Stimulated activated CD8-positive, alpha-beta memory T cell treated with anti-CD3 and anti-CD28 coated beads, Interleukin-4, amount 100 ng/mL, for 24 hours (primary cell): ENCODE results near the gene WBP2.
"Not testable (repeated sequence)": the region's sequence is repeated elsewhere in the genome, so short reads cannot be mapped to it uniquely, and the experiment has no call there.

Experiments used
- DNase-seq: peaks from one replicate; pipeline ENCODE4 v3.0.0-alpha.2; 2020; ENCODE audit warnings: low read depth

Gene WBP2

DNA sequence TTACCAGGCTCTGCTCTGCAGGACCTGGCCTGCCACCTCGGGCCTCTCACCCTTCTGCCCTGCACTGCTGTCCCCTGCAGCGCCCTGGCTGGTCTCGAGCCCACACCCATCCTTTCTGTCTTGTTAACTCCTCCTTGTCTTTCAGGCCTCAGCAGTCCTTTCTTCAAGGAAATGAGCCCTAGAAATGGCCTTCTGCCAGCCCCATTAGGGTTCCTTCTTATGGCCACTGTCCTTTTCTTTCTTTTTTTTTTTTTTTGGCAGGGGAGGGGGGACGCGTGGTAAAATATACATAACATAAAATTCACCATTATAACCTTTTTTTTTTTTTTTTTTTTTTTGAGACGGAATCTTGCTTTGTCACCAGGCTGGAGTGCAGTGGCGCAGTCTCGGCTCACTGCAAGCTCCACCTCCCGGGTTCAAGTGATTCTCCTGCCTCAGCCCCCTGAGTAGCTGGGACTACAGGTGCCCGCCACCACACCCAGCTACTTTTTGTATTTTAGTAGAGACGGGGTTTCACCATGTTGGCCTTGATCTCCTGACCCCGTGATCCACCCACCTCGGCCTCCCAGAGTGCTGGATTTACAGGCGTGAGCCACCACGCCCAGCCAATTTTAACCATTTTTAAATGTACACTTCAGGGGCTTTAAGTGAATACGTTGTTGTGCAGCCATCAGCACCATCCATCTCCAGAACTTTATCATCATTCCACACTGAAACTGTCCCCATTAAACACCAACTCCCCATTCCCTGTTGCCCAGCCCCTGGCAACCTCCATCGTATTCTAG, 10.5 kb upstream of the WBP2 start:
- not testable (repeated sequence) for DNase-seq

DNA sequence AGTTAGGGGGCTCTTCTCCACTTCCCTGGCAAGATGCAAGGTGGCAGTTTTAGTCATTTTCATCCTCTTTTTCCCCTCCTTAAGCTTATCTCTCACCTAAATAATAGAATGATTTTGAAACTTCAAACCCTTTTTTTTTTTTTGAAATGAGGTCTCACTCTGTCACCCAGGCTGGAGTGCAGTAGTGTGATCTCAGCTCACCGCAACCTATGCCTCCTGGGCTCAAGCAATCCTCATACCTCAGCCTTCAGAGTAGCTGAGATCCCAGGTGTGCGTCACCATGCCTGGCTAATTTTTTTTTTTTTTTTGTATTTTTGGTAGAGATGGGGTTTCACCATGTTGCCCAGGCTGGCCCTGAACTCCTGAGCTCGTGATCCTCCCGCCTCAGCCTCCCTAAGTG, 9.8 kb upstream of the WBP2 start:
- DNase-seq, result not testable (repeated sequence)

DNA sequence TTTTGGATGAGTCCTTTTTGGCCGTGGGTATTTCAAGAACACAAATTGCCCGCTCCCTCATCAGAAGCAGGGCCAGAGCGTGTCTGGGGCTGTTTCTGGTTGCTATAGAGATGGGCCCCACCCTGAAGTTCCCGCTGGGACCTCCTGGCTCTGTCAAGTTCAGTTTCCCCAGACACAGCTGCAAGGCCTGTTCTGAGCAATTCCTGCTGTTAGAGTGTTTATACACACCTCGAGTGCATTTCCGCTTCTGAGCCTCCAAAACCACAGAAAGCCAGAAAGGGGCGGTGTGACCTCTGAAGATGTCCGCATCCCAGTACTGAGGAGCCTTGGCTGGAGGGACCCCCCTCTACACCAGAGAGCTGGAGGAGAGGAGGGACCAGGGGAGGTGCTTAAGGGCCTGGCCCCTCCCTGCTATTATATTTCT, 9.3 kb upstream of the WBP2 start:
- DNase-seq, result no peak

DNA sequence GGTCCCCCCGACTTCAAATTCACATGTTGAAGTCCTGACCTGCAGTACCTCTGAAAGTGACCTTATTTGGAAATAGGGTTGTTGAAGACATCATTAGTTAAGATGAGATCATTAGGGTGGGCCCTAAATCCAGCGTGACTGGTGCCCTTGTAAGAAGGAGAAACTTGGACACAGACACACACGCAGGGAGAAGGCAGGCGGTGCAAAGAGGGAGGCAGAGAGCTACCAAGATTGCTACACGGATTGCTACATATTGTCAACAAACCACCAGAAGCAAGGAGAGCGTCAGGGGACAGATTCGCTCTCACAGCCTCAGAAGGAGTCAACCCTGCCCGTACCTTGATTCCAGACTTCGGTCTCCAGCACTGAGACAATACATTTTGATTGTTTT, 6.8 kb upstream of the WBP2 start:
- DNase-seq, result no peak

DNA sequence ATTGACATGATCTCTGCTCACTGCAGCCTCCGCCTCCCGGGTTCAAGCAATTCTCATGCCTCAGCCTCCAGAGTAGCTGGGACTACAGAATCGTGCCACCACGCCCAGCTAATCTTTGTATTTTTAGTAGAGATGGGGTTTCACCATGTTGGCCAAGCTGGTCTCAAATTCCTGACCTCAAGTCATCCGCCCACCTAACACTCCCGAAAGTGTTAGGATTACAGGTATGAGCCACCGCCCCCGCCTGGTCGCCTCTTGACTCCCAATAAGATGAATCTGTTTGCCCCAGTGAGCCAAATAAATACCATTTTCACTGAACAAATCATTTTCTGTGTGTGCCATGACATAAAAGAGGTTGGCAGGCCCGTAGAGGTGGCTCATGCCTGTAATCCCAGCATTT, 4.2 kb upstream of the WBP2 start:
- not testable (repeated sequence) for DNase-seq

DNA sequence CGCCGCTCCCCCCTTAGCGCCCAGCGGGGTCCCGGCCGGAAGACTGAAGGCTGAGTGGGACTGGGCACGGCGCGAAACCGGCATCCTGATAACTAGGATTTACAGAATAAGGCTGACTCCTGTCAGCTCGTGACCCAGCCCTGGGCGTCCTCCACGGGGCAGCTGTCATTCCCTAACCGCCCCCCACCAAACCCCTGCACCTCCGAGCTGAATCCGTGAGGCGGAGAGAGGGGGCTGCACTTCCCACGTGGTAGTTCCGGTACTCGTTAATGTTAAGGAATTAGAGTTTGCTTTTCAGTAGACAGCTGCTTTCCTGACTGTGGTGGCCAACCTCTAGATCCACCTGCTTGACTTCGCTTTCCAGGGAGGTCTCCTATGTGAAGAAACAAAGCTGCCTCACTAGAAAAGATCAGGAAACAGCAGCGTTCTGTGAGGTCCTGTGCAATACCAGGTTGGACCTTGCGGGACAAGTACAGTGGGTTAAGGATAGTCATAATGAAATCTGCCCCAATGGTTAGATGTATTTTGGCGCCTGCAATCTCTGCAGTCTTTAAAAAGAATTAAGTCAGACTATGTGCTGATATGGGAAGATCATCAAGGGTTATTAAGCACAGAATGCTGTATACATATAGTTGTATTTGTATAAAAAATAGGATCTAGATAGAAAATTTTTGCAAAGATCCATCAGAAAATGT, 1.1 kb upstream of the WBP2 start:
- no peak for DNase-seq

DNA sequence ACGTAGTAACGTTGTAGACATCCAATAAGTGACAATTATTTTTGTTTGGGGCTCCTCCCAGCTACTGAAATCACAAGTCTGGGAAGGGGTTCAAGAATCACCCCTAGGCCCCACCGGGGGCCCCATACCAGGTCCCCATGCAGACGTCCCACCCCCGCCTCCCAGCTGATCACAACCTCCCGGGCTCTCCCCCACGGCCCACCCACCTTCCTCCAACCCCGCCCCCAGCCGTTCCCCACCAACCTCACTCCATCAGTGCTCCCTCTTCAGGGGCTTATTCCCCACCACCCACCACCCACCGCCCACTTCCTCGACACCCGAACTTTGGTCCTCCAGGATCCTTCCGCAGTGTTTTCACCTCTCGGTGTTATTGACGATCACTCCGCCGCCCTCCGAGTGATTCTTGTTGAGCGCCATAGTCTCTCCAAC, 240 bp downstream of the WBP2 start:
- DNase-seq, result no peak

DNA sequence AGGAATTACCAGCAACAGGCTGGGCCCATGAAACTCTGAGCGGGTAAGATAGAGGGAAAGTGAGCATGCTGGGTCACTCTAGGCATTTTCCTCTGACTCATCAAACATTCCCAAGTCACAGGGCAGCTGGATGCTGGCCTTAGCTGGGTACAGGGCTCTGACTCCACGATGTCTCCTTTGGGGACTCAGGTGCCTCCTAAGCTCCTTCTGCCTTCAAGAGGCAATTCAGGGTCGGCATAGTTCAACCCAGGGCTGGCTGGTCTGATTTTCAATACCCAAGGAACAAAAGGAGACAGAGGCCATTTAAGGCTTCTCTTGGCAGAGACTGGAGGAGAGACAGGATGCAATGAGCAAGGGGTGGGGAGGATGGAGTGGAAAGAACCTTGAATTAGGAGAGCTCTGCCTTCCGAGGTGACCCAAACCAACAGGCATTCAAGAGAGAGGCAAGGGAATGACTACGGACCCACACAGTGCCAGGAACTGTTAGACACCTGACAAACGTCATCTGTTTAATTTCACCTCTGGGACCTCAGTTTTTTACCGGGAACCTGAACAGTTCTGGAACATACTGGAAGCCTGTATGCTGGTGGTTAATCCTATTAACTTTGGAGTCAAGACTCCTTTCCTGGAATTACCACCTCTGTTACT, 910 bp downstream of the WBP2 start:
- no peak for DNase-seq

DNA sequence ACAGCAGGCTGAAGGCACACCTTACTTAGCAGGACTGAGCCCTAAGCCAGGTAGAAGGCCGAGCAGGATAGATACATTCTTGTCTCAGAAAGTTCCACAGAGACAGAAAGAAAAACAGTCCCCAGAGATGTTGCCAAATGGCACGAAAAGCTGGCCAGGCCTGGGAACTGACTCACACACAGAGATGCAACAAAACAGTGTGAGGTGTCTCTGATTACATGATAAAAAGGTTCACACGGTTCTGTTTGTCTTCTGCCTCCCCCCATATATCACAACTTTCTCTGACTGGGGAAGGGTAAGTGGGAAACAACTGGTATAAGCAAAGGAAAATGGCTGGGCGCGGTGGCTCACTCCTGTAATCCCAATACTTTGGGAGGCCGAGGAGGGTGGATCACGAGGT, 1.7 kb downstream of the WBP2 start:
- no peak for DNase-seq

DNA sequence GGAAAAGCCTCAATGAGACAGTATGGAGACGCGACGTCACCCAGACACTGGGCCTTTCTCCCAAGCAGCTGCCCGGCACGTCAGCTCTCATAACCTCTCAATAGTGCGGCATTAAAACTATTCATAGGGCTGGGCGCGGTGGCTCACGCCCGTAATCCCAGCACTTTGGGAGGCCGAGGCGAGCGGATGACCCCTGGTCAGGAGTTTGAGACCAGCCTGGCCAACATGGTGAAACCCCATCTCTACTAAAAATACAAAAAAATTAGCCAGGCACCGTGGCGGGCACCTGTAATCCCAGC, 3.5 kb downstream of the WBP2 start:
- DNase-seq, result not testable (repeated sequence)

DNA sequence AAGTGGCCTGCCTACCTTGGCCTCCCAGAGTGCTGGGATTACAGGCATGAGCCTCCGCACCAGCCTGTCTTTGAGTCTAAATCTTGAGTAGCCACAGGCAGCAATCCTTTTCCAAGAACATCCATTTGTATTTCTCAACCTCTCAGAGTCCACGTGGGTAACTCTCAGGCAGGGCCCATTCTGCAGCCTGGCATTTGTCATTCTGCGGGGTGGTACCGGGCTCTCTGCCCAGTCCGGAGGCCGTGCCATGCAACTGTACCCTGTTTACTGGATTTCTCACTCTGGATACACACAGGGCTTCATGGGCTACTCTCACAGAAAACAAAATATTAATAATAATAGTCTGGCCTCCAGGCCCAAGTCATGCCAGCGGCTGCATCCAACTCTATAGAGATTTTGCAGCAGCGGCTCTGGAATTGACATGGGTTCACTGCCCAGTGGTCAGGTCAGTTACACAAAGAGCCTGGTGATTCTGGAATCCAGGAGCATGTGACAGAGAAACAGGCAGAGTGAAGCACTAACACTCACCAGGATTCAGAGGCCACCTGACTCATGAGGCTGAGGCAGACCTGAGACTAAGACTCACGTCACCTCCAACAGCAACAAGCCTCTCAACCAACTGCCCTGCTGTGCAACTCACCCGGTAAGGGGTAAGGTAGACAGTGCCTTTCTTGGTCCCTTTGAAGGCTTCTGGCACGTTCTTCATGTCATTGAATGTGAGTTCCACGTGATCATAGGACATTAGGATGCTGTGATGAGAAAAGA, 4.0 kb downstream of the WBP2 start:
- no peak for DNase-seq

DNA sequence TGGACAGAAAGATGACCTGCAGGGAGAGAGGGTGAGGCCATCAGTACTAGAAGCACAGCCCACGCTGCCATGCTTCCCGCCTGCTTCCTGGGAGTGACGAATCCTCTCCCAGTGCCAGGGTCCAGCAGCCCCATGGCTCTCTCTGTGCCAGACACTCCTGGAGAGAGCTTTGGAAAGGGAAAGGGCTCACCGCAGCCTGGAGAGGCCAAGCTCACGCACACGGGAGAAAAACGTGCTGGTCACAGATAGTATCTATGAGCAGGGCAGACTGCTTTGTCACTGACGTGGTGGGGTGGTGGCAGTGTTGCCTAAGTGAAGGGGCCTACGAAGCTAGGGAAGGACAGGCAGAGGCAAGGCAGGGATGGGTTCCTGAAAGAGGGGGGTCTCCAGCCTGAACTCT, 5.4 kb downstream of the WBP2 start:
- no peak for DNase-seq

DNA sequence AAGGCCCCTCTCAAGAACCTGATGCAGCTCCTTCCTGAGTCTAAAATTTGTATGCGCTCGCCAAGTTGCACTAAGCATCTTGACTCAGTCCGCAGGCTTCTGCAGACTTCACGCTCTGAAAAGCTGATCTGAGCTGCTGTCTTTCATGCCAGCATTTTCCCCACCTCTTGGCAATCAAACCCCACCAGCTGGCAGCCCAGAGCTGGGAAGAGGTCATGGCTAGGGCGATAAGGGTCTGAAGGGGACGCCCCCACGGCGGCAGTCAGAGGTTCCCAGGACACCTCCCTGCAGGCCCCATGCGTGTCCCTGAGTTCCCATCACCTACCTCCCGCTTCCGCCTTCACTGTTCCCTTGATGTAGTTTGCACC, 5.9 kb downstream of the WBP2 start:
- no peak for DNase-seq

DNA sequence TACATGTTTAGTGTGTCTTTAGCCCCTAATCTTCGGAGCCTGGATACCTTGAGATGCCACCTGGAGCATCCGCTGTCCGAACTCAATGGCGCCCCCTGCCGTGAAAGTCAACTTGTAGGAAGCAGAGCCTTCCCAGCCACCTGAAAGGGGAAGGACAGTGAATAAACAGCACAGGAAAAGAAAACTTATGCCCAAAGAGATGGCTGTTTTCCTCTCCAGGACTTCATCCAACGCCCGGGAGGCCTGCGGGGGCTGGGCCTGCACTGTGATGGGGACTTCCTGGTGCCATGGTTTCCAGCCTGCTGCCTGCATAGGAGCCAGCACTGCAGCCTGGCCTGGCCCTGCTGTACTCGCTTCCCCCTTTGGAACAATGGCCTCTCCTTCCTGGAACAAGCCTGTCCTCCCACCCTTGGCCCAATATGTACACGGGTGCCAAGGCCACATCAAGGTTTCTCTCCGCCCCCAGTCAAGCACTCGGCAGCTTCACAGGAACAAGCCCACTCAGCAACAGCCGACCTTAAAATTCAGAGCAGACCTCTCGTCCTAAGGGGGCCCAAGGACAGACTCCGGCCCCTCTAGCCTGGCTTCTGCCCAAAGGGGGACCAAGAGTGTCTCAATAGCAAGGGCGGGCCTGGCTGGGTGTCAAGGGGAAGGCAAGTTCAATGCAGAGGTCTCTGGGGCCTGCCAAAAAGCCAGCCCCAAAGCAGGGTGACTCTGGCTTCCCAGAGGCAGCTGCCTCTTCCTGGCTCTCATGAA, 6.4 kb downstream of the WBP2 start:
- DNase-seq, result peak; percentile 76

DNA sequence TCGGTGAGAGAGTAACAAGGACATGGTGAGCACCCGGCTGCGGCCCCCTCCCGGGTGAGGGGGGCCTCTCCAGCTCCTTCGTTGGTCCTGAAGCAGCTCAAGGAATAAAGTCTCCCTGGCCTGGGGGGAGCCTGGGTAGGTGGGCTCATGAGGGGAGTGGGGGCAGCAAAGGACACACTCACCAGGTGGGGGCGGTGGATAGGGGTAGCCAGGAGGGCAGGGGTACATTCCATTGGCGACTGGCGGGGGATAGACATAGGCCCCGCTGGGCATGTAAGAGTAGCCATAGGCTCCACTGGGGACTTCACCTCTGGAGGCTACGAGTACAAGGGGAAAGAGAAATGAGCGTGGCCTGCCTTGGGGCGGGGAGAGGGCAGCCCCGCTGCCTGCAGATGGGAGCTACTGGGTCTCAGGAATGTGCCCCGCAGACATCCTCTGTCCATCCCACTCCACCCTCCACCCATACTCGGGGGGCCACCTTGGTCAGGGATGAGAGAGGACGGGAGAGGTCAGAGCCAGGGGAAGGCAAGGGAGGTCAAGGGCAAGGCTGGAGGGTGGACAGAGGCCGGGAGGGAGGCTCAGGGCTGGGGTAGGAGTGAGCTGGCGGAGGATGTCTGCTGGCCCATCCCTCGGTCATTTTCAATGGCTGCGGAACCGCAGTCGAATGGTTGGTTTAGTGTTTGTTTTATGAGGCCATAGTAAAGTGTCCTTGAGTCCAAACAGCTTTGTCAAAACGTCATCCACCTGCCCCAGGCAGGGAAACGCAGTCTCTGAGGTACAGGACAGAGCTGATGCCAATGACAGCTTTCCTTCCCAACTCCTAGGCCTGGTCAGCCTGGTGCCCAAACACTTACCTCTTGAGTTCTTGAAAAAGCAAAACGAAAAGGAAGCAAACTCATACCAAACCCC, 7.3 kb downstream of the WBP2 start:
- no peak for DNase-seq

DNA sequence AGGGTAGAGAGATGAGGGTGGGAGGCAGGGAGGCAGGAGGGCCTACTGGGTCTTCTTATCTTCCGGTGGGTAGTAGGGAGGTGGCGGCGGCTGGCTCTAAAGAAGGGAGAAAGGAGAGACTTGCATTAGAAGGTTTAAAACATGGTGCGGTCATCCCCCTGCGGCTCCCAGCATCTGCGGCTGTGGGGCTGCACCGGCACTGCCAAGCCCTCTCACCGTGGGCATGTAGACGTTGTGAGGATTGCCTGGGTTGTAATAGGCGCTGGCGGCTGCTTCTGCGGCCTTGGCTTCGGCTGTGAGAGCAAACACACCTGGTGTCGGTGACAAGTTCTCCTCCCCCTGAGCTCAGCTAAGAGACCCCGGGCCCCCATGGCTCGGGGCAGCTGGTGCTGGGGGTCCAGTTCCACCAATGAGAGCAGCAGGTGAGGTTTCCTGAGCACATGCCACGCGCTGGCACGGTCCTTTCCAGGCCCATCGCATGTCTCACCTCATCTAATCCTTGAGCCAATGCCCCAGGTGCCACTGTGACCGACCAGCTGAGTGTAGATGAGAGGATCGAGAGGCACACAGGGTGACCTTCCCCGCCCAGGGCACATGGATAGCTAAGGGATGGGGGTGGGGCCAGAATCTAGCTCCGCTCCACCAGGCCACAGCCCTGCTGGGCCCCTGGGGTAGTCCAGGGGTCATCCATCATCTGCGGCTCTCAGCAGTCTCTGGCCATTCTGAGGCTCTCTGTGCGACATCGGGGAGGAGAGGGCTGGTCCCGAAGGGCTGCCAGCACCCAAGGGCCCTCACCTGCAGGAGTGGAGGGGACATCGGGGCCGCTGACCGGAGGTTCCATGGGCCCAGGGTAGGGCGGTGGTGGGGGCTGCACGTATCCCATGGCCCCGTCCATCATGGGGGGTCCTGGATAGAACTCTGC, 8.2 kb downstream of the WBP2 start:
- no peak for DNase-seq

DNA sequence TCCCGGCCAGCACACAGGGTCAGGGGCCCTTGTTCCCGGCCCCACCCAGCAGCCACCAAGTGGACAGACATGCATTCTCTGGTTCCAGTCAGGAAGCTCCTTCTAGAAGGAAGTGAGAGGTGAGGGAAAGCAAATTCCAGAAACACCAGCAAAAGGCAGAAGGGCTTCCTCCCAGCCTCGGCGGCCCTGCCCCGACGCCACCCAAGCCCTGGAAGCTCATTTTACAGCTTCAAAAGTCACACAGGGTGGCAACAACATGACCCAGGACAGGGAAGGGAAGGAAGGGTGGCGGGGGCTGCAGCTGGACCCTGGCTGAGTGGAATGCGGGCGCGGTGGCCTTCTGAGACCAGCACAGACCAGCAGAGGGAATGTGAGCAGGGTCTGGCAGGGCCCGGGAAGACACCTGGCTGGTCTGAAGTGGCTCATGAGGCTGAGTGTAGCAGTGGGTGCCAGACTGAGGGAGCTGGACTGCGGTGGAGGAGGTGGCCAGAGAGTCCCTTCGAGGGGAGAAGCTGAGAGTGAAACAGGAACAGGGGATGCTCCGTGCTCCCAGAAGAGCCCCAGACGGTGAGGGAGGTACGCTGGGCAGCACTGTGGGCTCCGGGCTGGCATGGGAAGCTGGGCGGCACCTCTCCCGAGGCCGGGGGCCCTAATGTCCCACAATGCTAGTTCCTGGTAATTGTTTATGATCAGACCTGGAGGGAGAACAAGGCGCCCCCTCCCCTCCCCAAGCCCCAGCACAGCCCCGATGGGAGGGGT, 9.0 kb downstream of the WBP2 start:
- no peak for DNase-seq

DNA sequence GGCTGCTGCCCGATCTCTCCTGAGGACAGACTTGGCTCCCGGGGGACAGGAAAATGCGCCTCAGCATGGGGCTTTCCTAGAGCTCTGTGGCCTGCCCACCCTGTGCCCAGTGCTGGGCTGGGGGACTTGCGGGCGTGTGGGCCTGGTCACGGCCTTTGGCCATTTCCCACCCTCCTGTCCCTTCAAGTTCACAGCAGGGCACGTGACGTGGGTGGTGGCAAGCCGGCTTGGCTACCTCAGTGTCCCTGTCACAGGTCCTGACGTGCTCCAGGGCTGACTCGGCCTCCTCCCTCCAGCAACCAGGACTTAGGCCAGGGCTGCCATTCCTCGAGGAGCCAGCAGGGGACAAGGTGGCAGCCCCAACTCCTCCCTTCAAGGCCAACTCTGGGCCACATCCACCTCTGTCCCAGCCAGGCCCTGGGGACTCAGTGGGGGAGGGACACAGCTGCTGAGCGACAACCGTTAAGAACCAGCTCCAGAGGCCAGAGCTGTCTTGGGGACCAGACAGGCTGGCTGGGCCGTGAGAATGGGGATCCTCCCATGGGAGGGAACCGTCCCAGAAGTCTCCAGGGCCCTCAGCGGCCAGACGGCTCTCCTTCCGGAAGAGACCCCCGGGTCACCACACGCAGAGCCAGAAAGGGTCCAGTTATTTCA, 9.9 kb downstream of the WBP2 start:
- peak; percentile 41 for DNase-seq
